Activated T-cell treated with anti-CD3 and anti-CD28 coated beads for 24 hours (primary cell): Measurements from ENCODE around the gene PANX1.

Source experiments
- DNase-seq: peaks from one replicate; pipeline ENCODE4 v3.0.0-alpha.2; 2020; ENCODE audit warnings: low read depth

Gene PANX1

GRCh38 chr11:94185416-94186084 lies 56.9 kb downstream of the PANX1 start:
- DNase-seq, result no peak

- no peak for DNase-seq
These were observed 57.9 kb downstream of the PANX1 start for GRCh38 chr11:94186342-94187203.

GRCh38 chr11:94193288-94193687 lies 64.6 kb downstream of the PANX1 start:
- no peak for DNase-seq

- DNase-seq, result no peak
These were observed 66.1 kb downstream of the PANX1 start for GRCh38 chr11:94194712-94195111.

- DNase-seq, result no peak
These were observed 67.7 kb downstream of the PANX1 start for GRCh38 chr11:94196363-94196762.

GRCh38 chr11:94198718-94199117 lies 70.1 kb downstream of the PANX1 start:
- no peak for DNase-seq

GRCh38 chr11:94199136-94200130 lies 70.8 kb downstream of the PANX1 start:
- DNase-seq, result no peak

- DNase-seq, result no peak
These were observed 72.4 kb downstream of the PANX1 start for GRCh38 chr11:94201004-94201465.

GRCh38 chr11:94203070-94203469 lies 74.4 kb downstream of the PANX1 start:
- no peak for DNase-seq

GRCh38 chr11:94211261-94211830 lies 82.7 kb downstream of the PANX1 start:
- DNase-seq, result no peak

- no peak for DNase-seq
These were observed 84.3 kb downstream of the PANX1 start for GRCh38 chr11:94212898-94213297.

- DNase-seq, result no peak
These were observed 89.1 kb downstream of the PANX1 start for GRCh38 chr11:94217705-94218104.

- DNase-seq, result no peak
These were observed 89.7 kb downstream of the PANX1 start for GRCh38 chr11:94218372-94218771.

GRCh38 chr11:94219771-94220170 lies 91.1 kb downstream of the PANX1 start:
- no peak for DNase-seq

GRCh38 chr11:94224078-94224477 lies 95.4 kb downstream of the PANX1 start:
- DNase-seq, result no peak
